Measurements from ENCODE around the gene ARID2.

The ARID2 gene

DNA sequence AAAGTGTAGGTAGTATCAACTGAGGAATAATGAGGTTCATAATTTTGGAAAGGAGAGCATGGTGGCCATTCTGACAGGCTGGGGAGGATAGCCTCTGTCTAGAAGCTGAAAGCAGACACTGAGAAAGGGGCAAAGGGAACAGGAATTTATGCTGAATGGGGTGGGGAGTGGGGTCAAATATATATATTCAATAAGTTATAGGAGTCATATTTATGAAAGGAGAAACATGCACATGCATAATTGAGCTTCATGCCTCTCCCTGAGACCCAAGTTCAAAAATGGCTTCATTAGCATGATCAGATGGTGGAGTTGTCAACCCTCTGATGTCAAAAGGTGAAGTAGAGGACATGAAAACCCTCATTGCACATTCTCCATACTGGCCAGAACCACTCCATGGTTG lies 33.9 kb upstream of the ARID2 start:
- TF ChIP-seq, protein P1, sequence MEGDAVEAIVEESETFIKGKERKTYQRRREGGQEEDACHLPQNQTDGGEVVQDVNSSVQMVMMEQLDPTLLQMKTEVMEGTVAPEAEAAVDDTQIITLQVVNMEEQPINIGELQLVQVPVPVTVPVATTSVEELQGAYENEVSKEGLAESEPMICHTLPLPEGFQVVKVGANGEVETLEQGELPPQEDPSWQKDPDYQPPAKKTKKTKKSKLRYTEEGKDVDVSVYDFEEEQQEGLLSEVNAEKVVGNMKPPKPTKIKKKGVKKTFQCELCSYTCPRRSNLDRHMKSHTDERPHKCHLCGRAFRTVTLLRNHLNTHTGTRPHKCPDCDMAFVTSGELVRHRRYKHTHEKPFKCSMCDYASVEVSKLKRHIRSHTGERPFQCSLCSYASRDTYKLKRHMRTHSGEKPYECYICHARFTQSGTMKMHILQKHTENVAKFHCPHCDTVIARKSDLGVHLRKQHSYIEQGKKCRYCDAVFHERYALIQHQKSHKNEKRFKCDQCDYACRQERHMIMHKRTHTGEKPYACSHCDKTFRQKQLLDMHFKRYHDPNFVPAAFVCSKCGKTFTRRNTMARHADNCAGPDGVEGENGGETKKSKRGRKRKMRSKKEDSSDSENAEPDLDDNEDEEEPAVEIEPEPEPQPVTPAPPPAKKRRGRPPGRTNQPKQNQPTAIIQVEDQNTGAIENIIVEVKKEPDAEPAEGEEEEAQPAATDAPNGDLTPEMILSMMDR (IDR thresholded peaks at IDR 0.05) = no peak

DNA sequence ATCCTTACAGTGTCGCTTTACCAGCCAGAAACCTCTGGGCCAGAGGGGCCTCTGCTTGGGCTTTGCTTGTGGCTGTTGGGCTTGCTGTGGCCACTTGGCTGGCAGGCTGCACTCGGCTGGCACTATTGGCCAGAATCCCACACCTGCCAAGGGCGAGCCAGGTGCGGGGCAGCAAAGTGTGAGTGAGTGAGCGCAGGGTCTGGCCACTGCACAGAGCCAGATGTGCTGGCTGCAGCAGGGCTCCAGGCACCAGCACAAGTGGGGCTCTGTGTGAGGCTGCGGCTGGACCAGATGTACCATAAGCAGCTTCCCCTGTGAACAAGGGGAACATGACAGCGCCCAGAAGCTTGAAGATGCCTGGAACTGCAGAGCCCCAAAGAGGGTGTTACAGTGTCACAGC lies 33.5 kb upstream of the ARID2 start:
- TF ChIP-seq, protein P1 (IDR thresholded peaks at IDR 0.05) = no peak

DNA sequence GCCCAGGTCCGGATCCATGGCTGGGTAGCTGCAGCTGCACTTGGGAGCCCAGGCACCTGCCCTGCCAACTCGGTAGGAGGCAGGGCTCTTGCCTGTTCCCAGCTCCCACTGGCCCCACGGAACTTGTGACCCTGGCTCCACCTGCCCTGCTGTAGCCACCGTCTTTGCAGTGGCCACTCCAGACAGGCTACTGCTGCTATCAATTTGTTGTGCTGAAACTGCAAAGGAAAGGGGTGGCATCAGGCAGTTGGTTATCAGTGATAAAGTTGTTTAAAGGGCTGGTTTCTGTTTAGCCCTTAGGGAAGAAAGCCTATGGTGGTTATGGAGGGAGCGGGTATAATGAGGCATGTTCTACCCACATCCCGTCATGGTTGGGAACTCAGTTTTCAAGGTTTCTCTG lies 32.1 kb upstream of the ARID2 start:
- TF ChIP-seq, protein P1 (IDR thresholded peaks at IDR 0.05) = no peak

DNA sequence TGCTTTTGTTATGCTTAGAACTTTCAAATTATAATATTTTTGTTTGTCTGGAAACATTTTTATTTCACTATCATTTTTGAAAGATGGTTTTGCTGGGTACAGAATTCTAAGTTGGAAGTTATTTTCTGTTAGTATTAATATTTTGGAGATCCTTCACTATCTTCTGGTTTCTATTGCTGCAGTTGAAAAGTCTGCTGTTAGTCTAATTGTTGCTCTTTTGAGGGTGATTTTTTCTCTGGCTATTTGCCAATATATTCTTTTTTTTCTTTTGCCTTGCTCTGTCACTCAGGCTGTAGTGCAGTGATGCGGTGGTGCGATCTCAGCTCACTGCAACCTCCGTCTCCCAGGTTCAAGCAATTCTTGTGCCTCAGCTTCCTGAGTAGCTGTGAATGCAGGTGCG lies 28.2 kb upstream of the ARID2 start:
- TF ChIP-seq, protein P1 (IDR thresholded peaks at IDR 0.05) = no peak

DNA sequence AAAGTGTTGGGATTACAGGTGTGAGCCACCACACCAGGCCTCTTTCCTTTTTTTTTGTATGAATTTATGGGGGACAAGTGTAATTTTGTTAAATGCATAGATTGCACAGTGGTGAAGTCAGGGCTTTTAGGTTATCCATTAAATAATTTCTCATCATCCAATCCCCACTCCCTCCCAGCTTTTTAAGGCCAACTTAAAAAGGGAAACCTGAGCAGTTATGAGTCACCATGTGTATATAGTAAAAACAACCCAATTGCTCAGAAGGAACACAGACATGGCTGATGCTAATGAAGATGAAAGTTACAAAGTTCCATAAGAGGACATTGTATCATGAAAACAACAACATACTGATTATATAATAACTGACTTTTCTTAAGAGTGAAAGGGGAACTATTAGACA lies 25.6 kb upstream of the ARID2 start:
- TF ChIP-seq, protein P1 (IDR thresholded peaks at IDR 0.05) = no peak

DNA sequence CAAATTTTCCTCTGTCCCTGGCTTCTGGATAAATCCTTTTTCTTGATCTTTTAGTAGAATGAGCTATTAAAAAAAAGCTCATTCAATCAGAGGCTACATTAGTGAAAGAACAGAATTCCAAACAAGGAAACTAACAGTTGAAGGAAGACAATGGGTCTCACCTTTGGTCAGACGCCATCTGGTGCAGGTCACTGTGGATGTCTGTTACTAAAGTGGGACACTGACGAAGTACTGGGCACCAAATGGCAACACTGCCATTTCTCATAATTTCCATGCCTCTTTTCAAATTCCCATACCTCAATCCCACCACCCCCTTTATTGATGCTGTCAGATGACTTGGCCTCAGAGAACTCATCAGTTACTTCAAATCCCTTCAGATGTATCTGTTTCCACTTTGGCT lies 24.5 kb upstream of the ARID2 start:
- TF ChIP-seq, protein P1 (IDR thresholded peaks at IDR 0.05) = no peak

DNA sequence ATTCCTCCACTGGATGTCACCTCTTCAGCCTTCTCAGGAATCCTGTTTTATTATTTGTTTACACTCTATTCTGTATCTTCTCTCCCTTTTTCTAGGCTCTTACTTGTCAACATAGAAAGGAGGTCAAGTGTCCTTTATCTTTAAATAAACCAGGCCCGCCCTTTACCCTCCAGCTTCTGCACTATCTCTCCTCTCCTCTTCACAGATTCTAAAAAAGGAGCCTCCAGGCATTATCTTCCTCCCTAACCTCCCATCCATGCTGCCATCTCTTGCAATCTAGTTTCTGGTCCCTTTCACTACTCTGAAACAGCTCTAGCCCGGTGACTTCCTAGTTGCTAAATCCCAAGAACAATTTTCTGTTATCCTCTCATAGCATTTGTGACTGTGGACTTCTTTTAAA lies 24.1 kb upstream of the ARID2 start:
- TF ChIP-seq, protein P1 (IDR thresholded peaks at IDR 0.05) = no peak

DNA sequence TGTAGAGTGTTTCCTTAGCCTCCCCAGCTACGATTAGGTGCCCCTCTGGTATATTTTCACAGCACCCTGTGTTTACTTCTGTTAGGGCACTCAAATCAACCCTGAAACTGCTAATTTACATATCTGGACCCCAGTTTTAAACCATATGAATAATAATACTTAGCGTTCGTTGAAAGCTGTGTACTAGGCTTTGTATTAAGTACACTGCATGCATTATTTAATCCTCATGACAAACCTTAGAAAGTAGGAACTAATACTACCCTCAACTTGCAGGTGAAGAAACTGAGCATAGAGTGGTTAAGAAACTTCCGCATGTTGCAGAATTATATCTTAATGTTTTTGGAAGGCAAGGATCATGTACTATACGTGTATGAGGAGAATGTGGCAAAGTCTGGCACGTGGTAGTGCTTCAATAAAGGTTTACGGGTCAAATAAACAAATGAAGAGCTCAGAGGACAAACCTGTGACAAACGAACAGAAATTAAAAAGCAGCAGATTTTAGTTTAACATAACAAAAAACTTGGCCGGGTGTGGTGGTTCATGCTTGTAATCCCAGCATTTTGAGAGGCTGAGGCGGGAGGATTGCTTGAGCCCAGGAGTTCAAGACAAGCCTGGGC lies 22.2 kb upstream of the ARID2 start:
- TF ChIP-seq, protein P1 (IDR thresholded peaks at IDR 0.05) = no peak

Data from LNCAP (cell line).